ENCODE results near the gene NUTF2.
A peak's percentile ranks its signal among the peaks of the same experiment; 100 is the strongest.

Gene NUTF2

DNA sequence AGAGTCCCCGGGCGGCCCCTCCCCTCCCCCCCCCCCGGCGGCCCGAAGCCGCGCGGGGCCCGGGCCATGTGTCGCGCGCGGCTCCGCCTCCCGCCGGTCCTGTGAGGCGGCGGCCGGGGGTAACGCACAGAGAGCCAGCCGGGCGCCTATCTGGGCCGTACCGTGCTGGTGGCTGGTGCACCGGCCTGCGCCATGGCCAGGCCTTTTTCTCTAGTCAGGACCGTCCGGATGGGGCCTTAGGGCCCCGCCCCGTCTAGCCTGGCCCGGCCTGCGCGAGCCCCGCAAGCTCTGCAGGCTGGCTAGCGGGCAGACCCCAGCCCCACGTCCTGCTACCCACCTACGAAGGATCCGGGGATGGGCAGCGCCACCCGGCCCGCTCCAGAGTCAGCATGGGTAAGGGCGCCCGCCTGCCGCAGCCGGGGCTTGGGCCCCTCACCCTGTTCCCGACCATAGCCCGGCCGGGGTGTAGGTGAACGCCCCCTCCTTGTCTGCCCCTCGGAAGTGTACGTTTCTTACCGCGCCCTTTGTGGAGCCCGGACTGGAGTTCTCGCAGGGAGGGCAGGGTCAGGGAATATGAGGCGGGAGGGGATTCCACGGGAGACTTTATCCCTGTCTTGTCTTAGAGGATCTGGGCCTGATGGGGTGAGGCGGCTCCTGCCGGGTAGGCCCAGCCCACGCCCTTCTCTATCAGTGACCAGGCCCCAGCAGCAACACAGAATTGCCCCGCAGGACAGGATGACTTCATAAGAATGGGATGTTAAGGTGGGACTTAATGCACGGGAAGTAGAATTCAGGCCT, 530 bp downstream of the NUTF2 start, which contains the start of gene CENPT:
CENPT (minus strand) TSS at position 630 of the 798 bp plus-strand sequence. CDS start 13,834 bp downstream, outside the sequence.
- TF ChIP-seq, protein P1, sequence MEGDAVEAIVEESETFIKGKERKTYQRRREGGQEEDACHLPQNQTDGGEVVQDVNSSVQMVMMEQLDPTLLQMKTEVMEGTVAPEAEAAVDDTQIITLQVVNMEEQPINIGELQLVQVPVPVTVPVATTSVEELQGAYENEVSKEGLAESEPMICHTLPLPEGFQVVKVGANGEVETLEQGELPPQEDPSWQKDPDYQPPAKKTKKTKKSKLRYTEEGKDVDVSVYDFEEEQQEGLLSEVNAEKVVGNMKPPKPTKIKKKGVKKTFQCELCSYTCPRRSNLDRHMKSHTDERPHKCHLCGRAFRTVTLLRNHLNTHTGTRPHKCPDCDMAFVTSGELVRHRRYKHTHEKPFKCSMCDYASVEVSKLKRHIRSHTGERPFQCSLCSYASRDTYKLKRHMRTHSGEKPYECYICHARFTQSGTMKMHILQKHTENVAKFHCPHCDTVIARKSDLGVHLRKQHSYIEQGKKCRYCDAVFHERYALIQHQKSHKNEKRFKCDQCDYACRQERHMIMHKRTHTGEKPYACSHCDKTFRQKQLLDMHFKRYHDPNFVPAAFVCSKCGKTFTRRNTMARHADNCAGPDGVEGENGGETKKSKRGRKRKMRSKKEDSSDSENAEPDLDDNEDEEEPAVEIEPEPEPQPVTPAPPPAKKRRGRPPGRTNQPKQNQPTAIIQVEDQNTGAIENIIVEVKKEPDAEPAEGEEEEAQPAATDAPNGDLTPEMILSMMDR (conservative IDR thresholded peaks at IDR 0.05) = no peak
- H3K27ac ChIP-seq = peak within 1 kb of the TSS; percentile 85

DNA sequence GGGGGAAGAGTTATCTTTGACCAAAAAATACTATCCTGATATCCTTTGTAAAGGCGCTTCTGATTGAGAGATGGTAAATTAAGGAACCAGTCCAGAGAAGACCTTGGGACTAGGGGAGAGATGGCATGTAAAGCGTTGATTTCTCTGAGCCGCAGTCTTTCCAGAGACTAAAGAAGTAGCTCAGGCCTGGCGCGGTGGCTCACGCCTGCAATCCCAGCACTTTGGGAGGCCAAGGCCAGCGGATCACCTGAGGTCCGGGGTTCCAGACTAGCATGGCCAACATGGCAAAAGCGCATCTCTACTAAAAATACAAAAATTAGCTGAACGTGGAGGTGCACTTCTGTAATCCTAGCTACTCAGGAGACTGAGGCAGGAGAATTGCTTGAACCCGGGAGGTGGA, 1.4 kb downstream of the NUTF2 start:
- TF ChIP-seq, protein P1 (conservative IDR thresholded peaks at IDR 0.05) = no peak
- H3K27ac ChIP-seq = peak overlapping the region; percentile 85

DNA sequence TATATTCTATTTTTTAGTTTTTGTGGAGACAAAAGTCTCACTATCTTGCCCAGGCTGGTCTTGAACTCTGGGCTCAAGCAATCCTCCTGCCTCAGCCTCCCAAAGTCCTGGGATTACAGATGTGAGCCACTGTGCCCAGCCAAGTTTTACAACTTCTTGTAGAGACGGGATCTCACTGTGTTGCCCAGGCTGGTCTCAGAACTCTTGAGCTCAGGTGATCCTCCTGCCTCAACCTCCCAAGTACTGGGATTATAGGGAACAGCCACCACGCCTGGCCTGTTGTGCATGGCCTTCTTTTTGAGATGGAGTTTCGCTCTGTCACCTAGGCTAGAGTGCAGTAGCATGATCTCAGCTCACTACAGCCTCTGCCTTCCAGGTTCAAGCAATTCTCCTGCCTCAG, 6.9 kb downstream of the NUTF2 start:
- no peak overlapping the region for H3K27ac ChIP-seq
- TF ChIP-seq, protein P1 (conservative IDR thresholded peaks at IDR 0.05) = no peak

DNA sequence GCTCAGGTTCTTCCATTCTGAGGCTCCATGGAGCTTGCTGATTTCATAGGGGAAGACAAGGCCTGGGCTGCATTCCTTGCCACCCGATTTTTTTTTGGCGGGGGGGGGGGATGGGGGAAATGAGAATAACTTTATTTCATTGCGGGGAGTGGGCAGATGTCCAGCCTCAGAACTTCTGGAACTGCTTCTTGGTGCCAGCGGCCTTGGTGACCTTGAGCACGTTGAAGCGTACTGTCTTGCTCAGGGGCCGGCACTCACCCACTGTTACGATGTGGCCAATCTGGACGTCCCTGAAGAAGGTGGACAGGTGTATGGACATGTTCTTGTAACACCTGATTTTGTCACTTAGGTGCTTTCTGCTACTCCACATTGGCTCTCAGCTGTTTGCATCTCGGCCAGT, 9.1 kb downstream of the NUTF2 start:
- H3K27ac ChIP-seq = no peak overlapping the region
- TF ChIP-seq, protein P1 (conservative IDR thresholded peaks at IDR 0.05) = no peak

DNA sequence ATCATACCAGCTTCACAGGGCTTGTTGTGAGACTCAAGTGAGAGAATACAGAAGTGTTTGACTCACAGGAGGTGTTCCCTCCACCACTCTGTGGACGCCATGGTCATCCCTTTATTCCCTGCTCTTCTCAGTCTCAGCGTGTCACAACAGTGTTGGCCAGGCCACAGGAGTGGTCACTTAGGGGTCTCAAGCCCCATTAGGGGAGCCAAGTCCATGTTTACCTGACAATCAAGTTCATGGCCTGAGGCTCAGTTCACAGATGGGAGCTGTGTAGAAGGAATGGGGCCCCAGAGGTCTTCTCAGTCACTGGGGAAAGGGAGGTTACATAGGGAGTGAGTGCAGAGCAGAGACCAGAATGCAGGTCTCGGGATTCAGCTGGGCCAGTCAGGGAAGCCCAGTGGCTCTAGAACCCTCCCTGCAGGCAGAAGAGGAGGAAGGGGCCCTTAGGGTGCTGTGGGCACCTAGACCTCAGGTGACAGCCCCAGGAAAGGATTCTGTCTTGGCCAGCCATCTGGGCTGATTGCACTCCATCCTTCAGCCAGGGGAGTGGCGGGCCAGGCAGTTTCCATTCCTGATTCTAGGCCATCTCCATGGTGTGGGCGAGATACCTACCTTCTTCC, 10.3 kb downstream of the NUTF2 start:
- TF ChIP-seq, protein P1 (conservative IDR thresholded peaks at IDR 0.05) = no peak
- no peak overlapping the region for H3K27ac ChIP-seq

DNA sequence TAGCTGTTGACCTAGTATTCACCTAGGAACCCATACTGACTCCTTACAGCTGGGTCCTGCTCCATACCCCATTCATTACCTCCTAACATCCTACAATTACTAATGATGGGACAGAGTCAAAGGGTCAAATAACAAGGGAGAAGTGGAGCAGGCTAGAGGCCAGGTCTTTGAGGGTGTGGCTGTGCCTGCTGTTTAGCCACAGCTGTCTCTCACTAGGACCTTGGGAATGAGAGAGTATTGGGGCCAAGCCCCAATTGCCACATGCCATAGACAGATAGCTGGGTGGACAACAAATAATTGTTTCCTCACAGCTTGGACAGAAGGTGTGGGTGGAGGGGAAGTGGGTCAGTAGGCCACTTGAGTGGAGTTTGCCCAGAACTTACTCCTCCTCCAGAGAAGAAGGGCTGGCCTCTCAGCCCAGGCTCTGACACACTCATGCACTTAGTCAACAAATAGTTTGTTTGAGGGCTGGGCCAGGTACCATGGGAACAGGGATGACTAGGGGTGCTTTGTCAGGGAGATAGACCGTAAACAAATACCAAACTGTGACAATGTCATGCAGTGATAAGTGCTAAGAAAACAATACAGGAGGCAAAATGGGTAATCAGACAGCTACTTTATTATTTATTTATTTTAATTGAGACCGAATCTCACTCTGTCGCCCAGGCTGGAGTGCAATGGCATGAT, 11.0 kb downstream of the NUTF2 start:
- no peak overlapping the region for H3K27ac ChIP-seq
- TF ChIP-seq, protein P1 (conservative IDR thresholded peaks at IDR 0.05) = no peak

DNA sequence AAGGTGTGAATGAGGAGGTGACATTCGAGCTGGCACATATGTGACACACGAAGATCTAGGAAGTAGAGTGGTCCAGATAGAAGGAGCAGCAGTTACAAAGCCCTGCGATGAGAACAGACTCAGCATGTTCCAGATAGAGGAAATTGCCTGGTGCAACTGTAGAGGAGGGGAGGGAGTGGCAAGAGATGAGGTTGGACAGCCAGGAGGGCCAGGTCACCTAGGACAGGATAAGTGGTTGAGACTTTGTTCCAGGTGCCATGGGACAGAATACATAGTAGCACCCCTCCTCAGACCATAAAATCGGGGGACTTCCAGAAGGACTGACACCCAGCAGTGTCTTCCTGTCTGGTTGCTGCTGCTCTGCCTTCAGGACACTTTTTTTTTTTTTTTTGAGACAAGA, 11.8 kb downstream of the NUTF2 start:
- TF ChIP-seq, protein P1 (conservative IDR thresholded peaks at IDR 0.05) = no peak
- H3K27ac ChIP-seq = no peak overlapping the region
